Measurements from ENCODE around the gene RHOXF2B. TPM values are rescaled to one million over a fixed set of nuclear protein-coding genes. Genes with fewer than 3 reads are reported as not detected.

The RHOXF2B gene
- total and polyA plus RNA-seq, 2 donors (not counting 1 experiment from before 2014, with no cell fraction given), result 0.02 TPM; not detected in 1

GRCh38 chrX:120029354-120029753 is 48.1 kb downstream of the RHOXF2B start:
- Histone ChIP-seq H3K79me2 (ENCODE audit: control insufficient read depth, insufficient read depth, low read length) (no peaks in the 10 kb centered on the region), H3K4me1 (ENCODE audit: control insufficient read depth, extremely low read depth, insufficient read depth, low read length) (no peaks in the 10 kb centered on the region), H3K4me2 (ENCODE audit: extremely low read depth, insufficient read depth, low read length) (no peak overlapping the region), H3K36me3 (ENCODE audit: control insufficient read depth, insufficient read depth, low read length) (no peaks in the 10 kb centered on the region), H3K9ac (ENCODE audit: insufficient read depth, low read length) (no peak overlapping the region), H3K9me3 (ENCODE audit: control insufficient read depth, insufficient read depth, low read depth, low read length) (no peaks in the 10 kb centered on the region), H3K27me3 (ENCODE audit: control insufficient read depth, insufficient read depth, low read length) (no peaks in the 10 kb centered on the region), H4K20me1 (ENCODE audit: control insufficient read depth, extremely low read depth, insufficient read depth, low read length) (no peaks in the 10 kb centered on the region), H2AFZ (ENCODE audit: low read length) (no peak overlapping the region), H3K27ac (ENCODE audit: insufficient read depth, low read length) (no peak overlapping the region), H3K4me3 (replicated peaks in 1 of 4; ENCODE audit: control extremely low read depth in 1 of 4, insufficient read depth in 1 of 4, low read depth in 3 of 4, low read length in 4 of 4) (no peak overlapping the region)
- no peak for DNase-seq (ENCODE audit: low read depth in 2 of 2)
- TF ChIP-seq CTCF (conservative IDR thresholded peaks at IDR 0.05 in 1 of 2, IDR thresholded peaks at IDR 0.05 in 1 of 2; ENCODE audit: low read depth in 1 of 2, low read length in 2 of 2), result no peak
- no peak for TF ChIP-seq EZH2 (IDR thresholded peaks at IDR 0.05; ENCODE audit: low read length, missing control alignments)

- H2AFZ ChIP-seq (ENCODE audit: low read length), result no peak overlapping the region
- no peak overlapping the region for H3K9ac ChIP-seq (ENCODE audit: insufficient read depth, low read length)
- H3K79me2 ChIP-seq (ENCODE audit: control insufficient read depth, insufficient read depth, low read length), result no peaks in the 10 kb centered on the region
- no peak for TF ChIP-seq CTCF (conservative IDR thresholded peaks at IDR 0.05 in 1 of 2, IDR thresholded peaks at IDR 0.05 in 1 of 2; ENCODE audit: low read depth in 1 of 2, low read length in 2 of 2)
- no peak for TF ChIP-seq EZH2 (IDR thresholded peaks at IDR 0.05; ENCODE audit: low read length, missing control alignments)
- no peaks in the 10 kb centered on the region for H4K20me1 ChIP-seq (ENCODE audit: control insufficient read depth, extremely low read depth, insufficient read depth, low read length)
- no peaks in the 10 kb centered on the region for H3K4me1 ChIP-seq (ENCODE audit: control insufficient read depth, extremely low read depth, insufficient read depth, low read length)
- H3K27me3 ChIP-seq (ENCODE audit: control insufficient read depth, insufficient read depth, low read length), result no peaks in the 10 kb centered on the region
- DNase-seq (ENCODE audit: low read depth in 2 of 2), result no peak
- H3K9me3 ChIP-seq (ENCODE audit: control insufficient read depth, insufficient read depth, low read depth, low read length), result no peaks in the 10 kb centered on the region
- no peak overlapping the region for H3K4me2 ChIP-seq (ENCODE audit: extremely low read depth, insufficient read depth, low read length)
- no peak overlapping the region for H3K27ac ChIP-seq (ENCODE audit: insufficient read depth, low read length)
- H3K4me3 ChIP-seq (replicated peaks in 1 of 4; ENCODE audit: control extremely low read depth in 1 of 4, insufficient read depth in 1 of 4, low read depth in 3 of 4, low read length in 4 of 4), result no peak overlapping the region
- no peaks in the 10 kb centered on the region for H3K36me3 ChIP-seq (ENCODE audit: control insufficient read depth, insufficient read depth, low read length)
Measured at GRCh38 chrX:120023259-120023658, 54.2 kb downstream of the RHOXF2B start.

GRCh38 chrX:120022763-120023162 is 54.7 kb downstream of the RHOXF2B start:
- TF ChIP-seq EZH2 (IDR thresholded peaks at IDR 0.05; ENCODE audit: low read length, missing control alignments) (no peak), CTCF (conservative IDR thresholded peaks at IDR 0.05 in 1 of 2, IDR thresholded peaks at IDR 0.05 in 1 of 2; ENCODE audit: low read depth in 1 of 2, low read length in 2 of 2) (no peak)
- H3K4me1 ChIP-seq (ENCODE audit: control insufficient read depth, extremely low read depth, insufficient read depth, low read length), result no peaks in the 10 kb centered on the region
- no peak overlapping the region for H3K4me2 ChIP-seq (ENCODE audit: extremely low read depth, insufficient read depth, low read length)
- no peak overlapping the region for H2AFZ ChIP-seq (ENCODE audit: low read length)
- H3K27me3 ChIP-seq (ENCODE audit: control insufficient read depth, insufficient read depth, low read length), result no peaks in the 10 kb centered on the region
- H3K4me3 ChIP-seq (replicated peaks in 1 of 4; ENCODE audit: control extremely low read depth in 1 of 4, insufficient read depth in 1 of 4, low read depth in 3 of 4, low read length in 4 of 4), result no peak overlapping the region
- no peak overlapping the region for H3K27ac ChIP-seq (ENCODE audit: insufficient read depth, low read length)
- H4K20me1 ChIP-seq (ENCODE audit: control insufficient read depth, extremely low read depth, insufficient read depth, low read length), result no peaks in the 10 kb centered on the region
- no peak overlapping the region for H3K9ac ChIP-seq (ENCODE audit: insufficient read depth, low read length)
- no peaks in the 10 kb centered on the region for H3K79me2 ChIP-seq (ENCODE audit: control insufficient read depth, insufficient read depth, low read length)
- no peaks in the 10 kb centered on the region for H3K36me3 ChIP-seq (ENCODE audit: control insufficient read depth, insufficient read depth, low read length)
- no peaks in the 10 kb centered on the region for H3K9me3 ChIP-seq (ENCODE audit: control insufficient read depth, insufficient read depth, low read depth, low read length)
- DNase-seq (ENCODE audit: low read depth in 2 of 2), result no peak

Other genes starting within 250 kb of the RHOXF2B start
- gene UPF3B, start 224.7 kb downstream of the RHOXF2B start, total RNA-seq, result 2.3 and 3.1 TPM in 2 replicates
- 8.1 and 8.8 TPM in 2 replicates for gene UPF3B, start 224.7 kb downstream of the RHOXF2B start, polyA plus RNA-seq
- 18.8 and 20.0 TPM in 2 replicates for gene RNF113A, start 206.0 kb downstream of the RHOXF2B start, total RNA-seq
- 12.4 TPM in 2 replicates for gene RNF113A, start 206.0 kb downstream of the RHOXF2B start, polyA plus RNA-seq
- gene NDUFA1, start 205.9 kb downstream of the RHOXF2B start, total RNA-seq, result 80.4 and 88.0 TPM in 2 replicates
- gene NDUFA1, start 205.9 kb downstream of the RHOXF2B start, polyA plus RNA-seq, result 181 and 187 TPM in 2 replicates
- not detected in 2 replicates for gene AKAP14, start 181.8 kb downstream of the RHOXF2B start, total RNA-seq
- gene AKAP14, start 181.8 kb downstream of the RHOXF2B start, polyA plus RNA-seq, result not detected in 2 replicates
- gene NKAP, start 133.9 kb downstream of the RHOXF2B start, total RNA-seq, result 4.1 and 4.6 TPM in 2 replicates
- 4.0 and 4.1 TPM in 2 replicates for gene NKAP, start 133.9 kb downstream of the RHOXF2B start, polyA plus RNA-seq
- not detected in 2 replicates for gene RHOXF1, start 38.2 kb upstream of the RHOXF2B start, total RNA-seq
- not detected in 2 replicates for gene RHOXF1, start 38.2 kb upstream of the RHOXF2B start, polyA plus RNA-seq
- not detected in 2 replicates for gene RHOXF2, start 80.9 kb upstream of the RHOXF2B start, total RNA-seq
- 0.03 TPM in 1 of 2 replicates, not detected in the other for gene RHOXF2, start 80.9 kb upstream of the RHOXF2B start, polyA plus RNA-seq
- 9.7 and 10.3 TPM in 2 replicates for gene ZBTB33, start 173.1 kb upstream of the RHOXF2B start, total RNA-seq
- 5.0 and 6.6 TPM in 2 replicates for gene ZBTB33, start 173.1 kb upstream of the RHOXF2B start, polyA plus RNA-seq
- under 0.01 TPM in 2 replicates for gene TMEM255A, start 233.8 kb upstream of the RHOXF2B start, total RNA-seq
- gene TMEM255A, start 233.8 kb upstream of the RHOXF2B start, polyA plus RNA-seq, result 0.67 and 0.93 TPM in 2 replicates

Measured in fibroblast of lung (primary cell).